Stimulated activated CD4-positive, alpha-beta T cell treated with anti-CD3 and anti-CD28 coated beads, Interleukin-1b, Interleukin-23, amount 100 ng/mL, for 4 hours (primary cell): ENCODE results near the gene ARSK.

Experiments
- DNase-seq, 2 donors: peaks; one replicate each; pipeline ENCODE4 v3.0.0-alpha.2; 2020; ENCODE audit warnings: low read depth in 2 of 2

The ARSK gene

DNA sequence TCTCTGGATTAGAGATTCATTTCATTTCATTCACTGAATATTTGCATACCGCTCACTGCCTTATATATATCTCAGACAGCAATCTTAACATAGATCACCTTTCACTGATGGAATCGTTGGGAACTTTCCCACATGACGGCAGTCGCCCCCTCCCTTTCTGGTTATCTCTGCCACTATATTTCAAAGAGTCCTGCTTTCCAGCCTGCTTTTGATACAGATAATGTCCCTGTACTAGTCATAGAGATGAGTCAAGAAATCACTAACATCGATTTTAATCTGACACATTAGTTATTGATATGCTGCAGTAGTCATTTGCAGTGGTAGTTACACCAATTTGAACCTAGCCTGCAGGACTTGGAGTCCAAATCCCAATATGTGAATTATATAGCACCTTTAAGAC lies 8.5 kb downstream of the ARSK start:
- no peak for DNase-seq

- no peak for DNase-seq
These were observed 9.5 kb downstream of the ARSK start for GRCh38 chr5:95564450-95564849.

DNA sequence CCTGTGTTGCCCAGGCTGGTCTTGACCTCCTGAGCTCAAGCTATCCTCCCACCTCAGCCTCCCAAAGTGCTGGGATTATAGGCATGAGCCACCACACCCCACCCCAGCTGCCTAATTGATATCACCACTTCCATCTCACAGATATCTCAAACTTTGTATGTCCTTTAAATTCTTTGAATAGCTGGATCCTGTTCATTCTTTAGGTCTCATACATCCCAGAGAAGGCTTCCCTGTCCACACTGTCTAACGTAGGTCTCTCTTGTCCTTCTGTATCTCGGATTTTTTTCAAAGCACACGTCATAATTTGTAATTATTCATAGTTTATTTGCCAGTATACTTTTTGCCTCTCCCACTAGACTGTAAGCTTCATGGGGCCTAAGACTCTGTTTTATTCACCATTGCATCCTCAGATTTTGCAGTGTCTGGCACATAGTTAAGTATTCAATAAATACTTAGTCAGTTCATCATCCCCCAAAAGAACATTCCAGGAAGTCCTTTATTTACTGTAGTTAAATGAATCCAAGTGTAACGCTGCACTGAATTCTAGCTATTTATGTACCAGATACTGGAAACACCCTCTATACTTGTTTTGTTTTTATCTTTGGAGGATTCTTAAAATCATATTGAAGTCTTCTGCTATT lies 10.5 kb downstream of the ARSK start:
- DNase-seq = no peak

GRCh38 chr5:95572016-95572415 lies 17.1 kb downstream of the ARSK start:
- DNase-seq = no peak

DNA sequence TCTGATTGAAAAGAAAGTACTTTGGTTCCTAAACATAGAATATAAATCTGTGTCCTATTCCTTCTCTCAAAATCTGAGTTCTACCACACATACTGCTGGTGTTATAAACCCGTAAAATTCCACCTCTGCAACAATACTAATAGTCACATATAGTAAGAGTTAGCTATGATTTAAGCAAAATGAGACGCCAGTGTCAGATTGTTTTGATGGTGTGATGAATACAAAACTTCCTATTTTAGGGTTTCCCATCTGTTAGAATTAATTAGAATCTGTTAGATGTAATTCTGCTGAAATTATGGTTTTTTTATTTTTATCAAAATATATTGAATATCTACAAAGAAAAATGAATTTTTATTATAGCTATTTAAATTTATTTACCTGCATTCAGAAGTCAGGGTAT lies 26.7 kb downstream of the ARSK start:
- DNase-seq = no peak

DNA sequence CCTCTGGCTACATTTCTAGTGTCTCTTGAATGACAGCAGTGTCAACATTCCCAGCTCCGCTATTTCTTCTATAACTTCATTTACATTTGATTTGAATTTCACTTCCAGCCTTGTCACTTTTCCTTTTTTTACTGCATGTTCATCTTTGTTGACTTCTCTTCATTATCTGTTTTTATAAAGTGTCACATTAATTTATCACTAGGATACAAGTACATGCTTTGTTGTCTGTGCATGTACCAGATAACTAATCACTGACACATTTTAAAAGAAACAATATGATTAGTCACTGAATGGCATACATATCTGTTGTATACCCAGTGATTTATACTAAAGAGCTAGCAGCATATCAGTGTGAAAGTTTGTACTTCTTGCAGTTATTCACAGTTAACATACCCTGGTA lies 29.1 kb downstream of the ARSK start:
- DNase-seq = no peak

- DNase-seq = no peak
These were observed 36.0 kb downstream of the ARSK start for GRCh38 chr5:95590880-95591279.

GRCh38 chr5:95591490-95591901 lies 36.6 kb downstream of the ARSK start:
- no peak for DNase-seq

- no peak for DNase-seq
These were observed 40.5 kb downstream of the ARSK start for GRCh38 chr5:95595289-95595931.

GRCh38 chr5:95599252-95599651 lies 44.4 kb downstream of the ARSK start:
- DNase-seq = no peak

DNA sequence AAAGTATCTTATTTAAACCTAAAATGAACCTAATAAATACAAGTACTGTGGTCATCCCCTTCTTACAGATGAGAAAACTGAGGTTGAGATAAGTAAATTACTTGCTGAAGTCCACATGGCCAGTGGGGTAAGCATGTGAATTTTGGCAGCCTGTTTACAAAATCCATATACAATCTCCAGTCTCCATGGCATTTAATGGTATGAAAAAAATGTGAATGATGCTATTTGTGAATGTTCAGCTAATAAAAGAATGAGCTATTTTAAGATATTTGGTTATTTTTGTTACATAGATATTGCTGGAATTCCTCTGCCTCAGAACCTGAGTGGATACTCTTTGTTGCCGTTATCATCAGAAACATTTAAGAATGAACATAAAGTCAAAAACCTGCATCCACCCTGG lies 45.7 kb downstream of the ARSK start:
- no peak for DNase-seq

GRCh38 chr5:95605786-95606185 lies 50.9 kb downstream of the ARSK start:
- no peak for DNase-seq

- no peak for DNase-seq
These were observed 51.5 kb downstream of the ARSK start for GRCh38 chr5:95606419-95606818.

DNA sequence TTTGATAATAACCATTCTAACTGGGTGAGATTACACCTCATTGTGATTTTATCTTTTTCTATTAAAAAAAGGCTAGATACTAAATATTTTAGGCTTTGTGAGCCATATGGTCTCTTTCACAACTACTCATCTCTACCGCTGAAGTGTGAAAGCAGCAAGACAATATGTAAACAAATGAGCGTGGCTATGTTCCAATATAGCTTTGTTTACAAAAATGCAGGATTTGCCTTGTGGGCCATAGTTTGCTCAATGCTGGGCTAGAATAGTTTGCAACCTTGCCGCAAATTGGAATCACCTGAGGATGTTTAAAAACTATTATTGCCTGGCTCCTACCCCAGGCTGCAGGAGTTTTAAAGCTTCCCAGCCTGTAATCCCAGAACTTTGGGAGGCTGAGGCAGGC lies 54.8 kb downstream of the ARSK start:
- no peak for DNase-seq

- DNase-seq = no peak
These were observed 55.6 kb downstream of the ARSK start for GRCh38 chr5:95610546-95610945.

- no peak for DNase-seq
These were observed 56.5 kb downstream of the ARSK start for GRCh38 chr5:95611396-95611795.

DNA sequence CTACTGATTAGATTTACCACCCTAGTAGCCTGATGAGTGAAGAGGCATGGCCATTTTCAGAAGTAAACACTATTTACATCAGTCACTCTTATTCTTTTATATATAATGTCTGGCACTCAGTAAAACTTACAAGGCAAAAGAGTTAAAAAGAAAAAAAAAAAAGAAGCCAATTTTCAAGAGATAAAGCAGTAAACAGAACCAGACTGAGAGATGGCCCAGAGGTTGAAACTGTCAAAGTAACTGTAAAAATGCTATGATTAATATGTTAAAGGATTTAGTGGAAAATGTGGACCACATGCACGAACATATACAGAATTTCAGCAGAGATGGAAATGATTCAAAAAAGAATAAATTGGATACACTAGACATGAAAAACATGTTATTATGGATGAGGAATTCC lies 58.6 kb downstream of the ARSK start:
- no peak for DNase-seq

DNA sequence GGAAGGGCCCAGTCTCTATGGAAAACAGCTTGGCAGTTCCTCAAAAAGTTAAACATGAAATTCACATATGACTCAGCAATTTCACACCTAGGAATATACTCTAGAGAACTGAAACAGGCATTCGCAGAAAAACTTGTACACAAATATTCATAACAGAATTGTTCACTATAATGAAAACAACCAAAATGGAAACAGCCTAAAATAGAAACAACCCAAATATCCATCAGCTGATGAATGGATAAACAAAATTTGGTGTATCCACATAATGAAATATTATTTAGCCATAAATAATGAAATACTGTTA lies 60.2 kb downstream of the ARSK start:
- DNase-seq = no peak

DNA sequence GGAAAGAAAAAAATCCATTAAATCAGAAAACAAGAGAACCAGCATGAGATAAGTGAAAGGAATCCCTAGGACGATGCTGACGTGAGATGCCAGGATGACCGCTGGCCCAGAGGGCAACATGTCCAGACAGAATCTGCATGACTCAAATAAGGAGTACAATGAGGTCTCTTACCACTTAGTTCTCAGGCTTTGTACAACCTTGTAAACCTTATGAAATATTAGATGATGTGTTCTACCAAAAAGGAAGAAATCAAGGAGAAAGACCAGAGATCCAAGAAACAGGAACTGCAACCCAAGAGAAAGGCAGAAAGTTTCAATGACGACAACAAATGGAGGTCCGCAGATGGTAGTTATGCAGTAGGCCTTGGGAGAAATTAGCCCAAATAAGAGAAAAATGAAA lies 62.2 kb downstream of the ARSK start:
- no peak for DNase-seq

DNA sequence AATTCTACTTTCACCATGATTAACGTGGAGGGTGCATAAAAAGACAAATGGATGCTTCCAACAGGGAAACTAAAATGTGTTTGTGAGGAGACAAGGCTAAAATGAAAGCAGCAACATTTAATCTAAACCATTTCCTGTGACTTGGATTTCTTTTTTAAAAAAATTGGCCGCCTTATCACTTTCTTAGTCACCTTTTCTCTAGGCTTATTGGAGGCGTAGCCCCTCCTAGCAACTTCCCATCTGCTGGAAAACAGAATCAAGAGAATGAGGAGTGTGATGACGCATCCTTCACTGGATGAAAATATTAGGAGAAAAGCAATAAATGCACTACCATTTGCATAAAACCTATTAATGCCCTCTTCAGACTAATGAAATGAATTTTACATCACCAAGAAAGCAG lies 64.2 kb downstream of the ARSK start:
- DNase-seq = no peak

DNA sequence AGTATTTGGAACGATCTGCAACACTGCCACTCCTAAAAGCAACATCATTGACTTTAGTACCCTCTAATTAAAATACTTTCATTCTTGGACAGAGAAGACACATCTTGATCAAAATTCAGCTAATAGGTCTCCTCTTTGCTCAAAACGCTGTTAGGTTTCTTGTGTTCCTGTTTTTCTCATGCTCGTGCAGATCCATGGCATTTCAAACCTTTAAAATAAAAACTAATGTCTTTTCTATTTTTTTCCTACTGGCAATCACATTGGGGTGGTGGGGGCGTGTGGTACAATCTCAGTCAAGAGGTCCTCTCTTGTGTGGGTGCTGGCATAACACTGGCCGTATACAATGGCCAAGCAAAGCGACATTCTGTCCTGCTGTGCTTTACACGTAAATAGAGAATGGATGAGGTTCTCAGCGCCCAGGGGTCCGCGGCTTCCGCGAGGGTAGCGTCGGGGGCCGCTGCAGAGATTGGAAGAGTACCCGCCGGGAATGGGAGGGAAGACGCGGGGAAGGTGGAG lies 64.7 kb downstream of the ARSK start:
- no peak for DNase-seq

DNA sequence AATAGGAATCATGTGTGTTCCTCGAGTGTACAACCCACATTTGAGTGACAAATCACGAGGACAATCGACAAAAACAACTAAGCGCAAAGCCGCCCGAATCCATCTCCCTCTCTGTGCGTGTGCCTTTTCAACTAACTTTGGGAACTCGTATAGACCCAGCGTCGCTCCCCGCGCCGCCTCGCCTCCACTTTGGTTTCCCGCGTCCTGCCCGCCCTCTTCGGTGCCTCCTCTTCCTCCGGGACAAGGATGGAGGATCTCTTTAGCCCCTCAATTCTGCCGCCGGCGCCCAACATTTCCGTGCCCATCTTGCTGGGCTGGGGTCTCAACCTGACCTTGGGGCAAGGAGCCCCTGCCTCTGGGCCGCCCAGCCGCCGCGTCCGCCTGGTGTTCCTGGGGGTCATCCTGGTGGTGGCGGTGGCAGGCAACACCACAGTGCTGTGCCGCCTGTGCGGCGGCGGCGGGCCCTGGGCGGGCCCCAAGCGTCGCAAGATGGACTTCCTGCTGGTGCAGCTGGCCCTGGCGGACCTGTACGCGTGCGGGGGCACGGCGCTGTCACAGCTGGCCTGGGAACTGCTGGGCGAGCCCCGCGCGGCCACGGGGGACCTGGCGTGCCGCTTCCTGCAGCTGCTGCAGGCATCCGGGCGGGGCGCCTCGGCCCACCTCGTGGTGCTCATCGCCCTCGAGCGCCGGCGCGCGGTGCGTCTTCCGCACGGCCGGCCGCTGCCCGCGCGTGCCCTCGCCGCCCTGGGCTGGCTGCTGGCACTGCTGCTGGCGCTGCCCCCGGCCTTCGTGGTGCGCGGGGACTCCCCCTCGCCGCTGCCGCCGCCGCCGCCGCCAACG lies 65.3 kb downstream of the ARSK start, which contains the start of gene GPR150:
Gene GPR150 (plus strand): TSS at position 58 of the 840 bp plus-strand sequence. CDS start 189 bp downstream, at position 247.
- peak; percentile 43 to 56 for DNase-seq
